ENCODE data around the gene SECISBP2L.

SECISBP2L gene

GRCh38 chr15:48966595-48967301, 79.5 kb downstream of the SECISBP2L start:
- TF ChIP-seq, protein P1, sequence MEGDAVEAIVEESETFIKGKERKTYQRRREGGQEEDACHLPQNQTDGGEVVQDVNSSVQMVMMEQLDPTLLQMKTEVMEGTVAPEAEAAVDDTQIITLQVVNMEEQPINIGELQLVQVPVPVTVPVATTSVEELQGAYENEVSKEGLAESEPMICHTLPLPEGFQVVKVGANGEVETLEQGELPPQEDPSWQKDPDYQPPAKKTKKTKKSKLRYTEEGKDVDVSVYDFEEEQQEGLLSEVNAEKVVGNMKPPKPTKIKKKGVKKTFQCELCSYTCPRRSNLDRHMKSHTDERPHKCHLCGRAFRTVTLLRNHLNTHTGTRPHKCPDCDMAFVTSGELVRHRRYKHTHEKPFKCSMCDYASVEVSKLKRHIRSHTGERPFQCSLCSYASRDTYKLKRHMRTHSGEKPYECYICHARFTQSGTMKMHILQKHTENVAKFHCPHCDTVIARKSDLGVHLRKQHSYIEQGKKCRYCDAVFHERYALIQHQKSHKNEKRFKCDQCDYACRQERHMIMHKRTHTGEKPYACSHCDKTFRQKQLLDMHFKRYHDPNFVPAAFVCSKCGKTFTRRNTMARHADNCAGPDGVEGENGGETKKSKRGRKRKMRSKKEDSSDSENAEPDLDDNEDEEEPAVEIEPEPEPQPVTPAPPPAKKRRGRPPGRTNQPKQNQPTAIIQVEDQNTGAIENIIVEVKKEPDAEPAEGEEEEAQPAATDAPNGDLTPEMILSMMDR (IDR thresholded peaks at IDR 0.05; ENCODE audit: control extremely low read depth, extremely low read depth, low read depth, missing control alignments) = no peak
- ChIA-PET POLR2A (no interaction called here), CTCF (interaction anchor here (1.1 to 1.5 kb wide), 7 partner anchors 13 to 92 kb away, joined by 3 to 4 read pairs (median 3); partner anchors contain the start of gene EID1)
- peak; percentile 31 for DNase-seq (ENCODE audit: extremely low spot score)

DNA sequence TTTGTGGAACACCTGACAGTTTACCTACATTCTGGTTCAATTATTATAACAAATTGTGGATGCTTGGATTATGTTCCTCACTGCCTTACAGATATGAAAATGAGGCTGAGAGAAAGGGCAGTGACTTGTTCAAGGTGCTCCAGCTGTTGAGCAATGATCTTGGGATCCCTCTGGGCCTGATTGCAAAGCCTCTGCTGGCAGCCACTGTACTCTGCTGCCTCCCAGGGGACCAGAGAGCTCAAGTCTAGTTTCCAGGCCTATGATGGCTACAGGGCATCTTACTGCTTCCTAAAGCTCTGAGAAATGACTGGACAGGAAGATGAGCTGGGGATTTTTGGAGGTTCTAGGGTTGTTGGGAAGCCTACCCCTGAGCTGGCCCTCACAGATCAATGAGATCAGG, 80.3 kb downstream of the SECISBP2L start:
- ChIA-PET POLR2A (no interaction called here), CTCF (interaction anchor here (1.1 to 3.2 kb wide), 12 partner anchors 12 to 356 kb away, joined by 3 to 14 read pairs (median 3); no protein-coding TSS in a partner anchor)
- TF ChIP-seq, protein P1 (IDR thresholded peaks at IDR 0.05; ENCODE audit: control extremely low read depth, extremely low read depth, low read depth, missing control alignments) = peak; percentile 10
- peak; percentile 45 for DNase-seq (ENCODE audit: extremely low spot score)

- DNase-seq (ENCODE audit: extremely low spot score) = no peak
- TF ChIP-seq, protein P1 (IDR thresholded peaks at IDR 0.05; ENCODE audit: control extremely low read depth, extremely low read depth, low read depth, missing control alignments) = no peak
- CTCF ChIA-PET = interaction anchor here (1.1 to 3.2 kb wide), 12 partner anchors 10 to 357 kb away, joined by 3 to 14 read pairs (median 4); no protein-coding TSS in a partner anchor
- POLR2A ChIA-PET = no interaction called here
Observed at GRCh38 chr15:48964898-48965297, 81.3 kb downstream of the SECISBP2L start.

GRCh38 chr15:48963524-48964113, 82.6 kb downstream of the SECISBP2L start, which contains the start of gene SHC4:
TSS of gene SHC4 (minus strand) at chr15:48963919. CDS start at chr15:48963015, 904 bp downstream.
- DNase-seq (ENCODE audit: extremely low spot score) = peak; percentile 60
- CTCF ChIA-PET = interaction anchor here (1.3 to 3.2 kb wide), 8 partner anchors 9 to 102 kb away, joined by 3 to 14 read pairs (median 5); partner anchors contain the start of gene EID1
- TF ChIP-seq, protein P1 (IDR thresholded peaks at IDR 0.05; ENCODE audit: control extremely low read depth, extremely low read depth, low read depth, missing control alignments) = no peak
- POLR2A ChIA-PET = no interaction called here

DNA sequence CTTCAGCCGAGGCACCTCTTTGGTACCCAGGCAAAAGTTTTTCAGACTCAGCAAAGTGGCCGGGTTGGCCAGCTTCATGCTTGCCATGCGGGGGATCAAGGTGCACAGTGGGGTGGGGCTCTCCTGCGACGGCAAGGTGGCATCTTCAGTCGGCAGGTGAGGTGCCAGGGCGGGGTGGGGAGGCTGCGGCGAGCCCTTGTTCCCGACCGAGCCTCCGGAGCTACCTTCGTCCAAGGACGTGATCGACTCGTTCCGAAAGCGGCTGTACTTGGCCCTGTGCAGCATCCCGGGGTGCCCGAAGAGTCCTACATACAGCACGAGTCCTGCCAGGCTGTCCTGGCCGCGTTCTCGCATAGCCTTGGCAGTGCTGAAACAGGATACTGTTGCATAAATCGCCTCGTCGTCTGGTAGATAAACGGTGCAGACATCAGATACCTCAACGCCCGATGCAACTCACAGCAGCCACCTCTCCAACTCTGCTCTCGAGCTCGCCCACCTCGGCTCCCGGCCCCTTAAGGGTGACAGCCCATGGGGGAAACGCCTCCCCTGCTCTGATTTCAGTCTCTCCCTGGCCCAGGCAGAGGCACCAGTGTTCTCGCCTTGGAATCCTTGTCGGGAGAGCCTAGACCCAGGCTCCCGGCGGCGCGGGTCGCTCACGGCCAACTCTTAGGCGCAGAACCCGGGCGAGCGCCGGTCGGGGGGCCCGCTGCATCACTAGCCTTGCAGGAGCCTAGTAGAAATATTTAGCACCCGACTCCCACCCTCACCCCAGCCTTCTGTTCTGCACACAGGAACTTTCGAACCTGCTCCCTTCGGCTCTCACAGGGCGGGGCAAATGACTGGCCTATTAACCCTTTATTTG, 83.4 kb downstream of the SECISBP2L start:
- POLR2A ChIA-PET = interaction anchor here (0.9 kb wide), 1 partner anchor 85 kb away, joined by 3 read pairs; the partner anchor contains the start of gene EID1
- TF ChIP-seq, protein P1 (IDR thresholded peaks at IDR 0.05; ENCODE audit: control extremely low read depth, extremely low read depth, low read depth, missing control alignments) = no peak

DNA sequence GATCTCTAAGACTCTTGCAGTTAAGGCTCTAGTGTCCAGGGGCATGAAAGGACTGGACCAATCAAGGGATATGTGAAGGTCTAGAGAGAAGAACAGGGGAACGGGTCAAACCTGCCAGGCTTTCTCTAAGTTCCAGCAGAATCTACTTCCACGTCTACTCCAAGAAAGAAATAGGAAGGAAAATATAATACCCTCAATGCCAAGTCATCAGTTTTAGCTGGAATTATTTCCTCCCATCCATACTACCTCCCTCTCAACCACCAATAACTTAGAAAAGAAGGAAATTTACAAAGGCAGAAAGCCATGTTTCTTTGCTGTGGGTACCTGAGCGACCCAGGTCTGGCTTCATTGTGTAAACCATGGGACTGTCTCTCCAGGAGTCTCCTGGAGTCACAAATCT, 90.3 kb downstream of the SECISBP2L start:
- POLR2A ChIA-PET = no interaction called here
- TF ChIP-seq, protein P1 (IDR thresholded peaks at IDR 0.05; ENCODE audit: control extremely low read depth, extremely low read depth, low read depth, missing control alignments) = no peak
- CTCF ChIA-PET = no interaction called here
- DNase-seq (ENCODE audit: extremely low spot score) = no peak

More for the DNA sequence above, 83.4 kb downstream of the SECISBP2L start:
- peak; percentile 20 for DNase-seq (ENCODE audit: extremely low spot score)
- CTCF ChIA-PET = interaction anchor here (1.4 to 6.4 kb wide), 6 partner anchors 9 to 85 kb away, joined by 4 to 38 read pairs (median 6); partner anchors contain the start of gene EID1
